ENCODE measurements around the gene YWHAG.

The YWHAG gene

DNA sequence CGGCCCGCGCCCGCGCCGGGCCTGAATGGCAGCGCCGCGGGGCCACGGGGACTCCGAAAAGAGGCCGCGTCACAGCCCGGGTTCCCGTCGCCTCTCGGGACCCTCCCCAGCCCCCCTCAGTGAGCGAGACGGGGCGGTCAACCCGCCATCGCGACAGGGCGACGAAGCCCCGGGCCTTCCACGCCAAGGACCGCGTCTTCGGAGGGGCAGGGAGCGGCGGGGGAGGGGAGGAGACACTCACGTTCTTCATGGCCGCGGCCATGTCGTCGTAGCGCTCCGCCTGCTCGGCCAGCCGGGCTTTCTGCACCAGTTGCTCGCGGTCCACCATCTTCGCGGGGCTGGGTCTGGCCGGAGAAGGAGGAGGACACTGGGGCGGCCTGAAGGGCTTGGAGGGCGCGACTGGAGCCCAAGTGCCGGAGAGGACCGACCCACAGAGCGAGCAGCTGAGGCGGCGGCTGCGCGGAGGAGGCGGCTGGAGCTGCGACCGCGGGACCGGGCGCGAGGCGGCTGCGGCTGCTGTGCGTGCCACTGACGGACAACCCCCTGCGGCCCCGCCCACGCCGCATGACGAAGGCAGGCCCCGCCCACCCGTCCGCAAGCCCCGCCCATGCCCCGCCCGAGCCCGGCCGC, at the start of gene YWHAG:
TSS of gene YWHAG (minus strand) at position 511 of the 630 bp plus-strand sequence. CDS start at position 328, 183 bp downstream.
- peak within 1 kb of the TSS; percentile 89 for H3K27ac ChIP-seq
- H2AFZ ChIP-seq (ENCODE audit: low read depth) = peak within 1 kb of the TSS; percentile 63; the same call in 1 of the 2 replicates
- peaks cover 51% of the 10 kb centered on the region for H3K79me2 ChIP-seq (ENCODE audit: insufficient read depth, low read depth)
- peaks cover 44% of the 10 kb centered on the region for H3K4me1 ChIP-seq (ENCODE audit: low read depth, poor library complexity, severe bottlenecking)
- peaks cover 36% of the 10 kb centered on the region for H4K20me1 ChIP-seq (ENCODE audit: insufficient read depth)
- peak within 1 kb of the TSS; percentile 83 for H3K4me2 ChIP-seq
- no peak for TF ChIP-seq CTCF (conservative IDR thresholded peaks at IDR 0.05; ENCODE audit: low read depth, low read length)
- H3K36me3 ChIP-seq (ENCODE audit: insufficient read depth) = peaks cover 19% of the 10 kb centered on the region; the same call in 1 of the 2 replicates
- peak within 1 kb of the TSS; percentile 95 for H3K9ac ChIP-seq
- peak within 1 kb of the TSS; percentile 13 for H3K4me3 ChIP-seq (IDR thresholded peaks at IDR 0.05; ENCODE audit: insufficient read depth, low read depth, low read length)
- no peaks in the 10 kb centered on the region for H3K27me3 ChIP-seq (ENCODE audit: insufficient read depth, low read depth)

DNA sequence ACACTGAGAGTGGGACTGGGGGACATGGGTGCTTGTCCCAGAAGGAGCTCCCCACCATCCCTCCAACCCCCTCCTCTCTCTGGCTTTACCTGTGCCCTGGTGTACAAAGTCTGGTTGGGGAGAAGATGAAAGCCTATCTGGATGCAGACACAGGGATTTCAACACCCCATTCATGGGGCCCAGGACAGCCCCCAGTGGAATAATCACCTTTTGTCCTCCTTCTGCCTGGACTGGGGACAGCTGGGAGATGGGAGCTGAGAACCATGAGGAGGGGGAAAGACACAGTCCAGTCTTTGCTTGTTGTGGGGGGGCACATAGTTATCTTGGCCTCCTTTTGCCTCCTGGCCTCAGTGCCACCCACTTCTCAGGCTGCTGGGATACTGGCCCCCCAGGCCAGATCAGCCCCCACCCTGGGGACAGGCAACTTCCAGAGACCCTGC, 49.4 kb upstream of the YWHAG start:
- peaks cover 13% of the 10 kb centered on the region for H3K4me1 ChIP-seq (ENCODE audit: low read depth, poor library complexity, severe bottlenecking)
- TF ChIP-seq CTCF (conservative IDR thresholded peaks at IDR 0.05; ENCODE audit: low read depth, low read length) = no peak
- no peak overlapping the region for H3K4me2 ChIP-seq
- H3K36me3 ChIP-seq (ENCODE audit: insufficient read depth) = no peaks in the 10 kb centered on the region
- no peaks in the 10 kb centered on the region for H3K79me2 ChIP-seq (ENCODE audit: insufficient read depth, low read depth)
- no peak overlapping the region for H3K27ac ChIP-seq
- no peak overlapping the region for H3K4me3 ChIP-seq (IDR thresholded peaks at IDR 0.05; ENCODE audit: insufficient read depth, low read depth, low read length)
- H3K27me3 ChIP-seq (ENCODE audit: insufficient read depth, low read depth) = no peaks in the 10 kb centered on the region
- no peak overlapping the region for H3K9ac ChIP-seq
- no peak overlapping the region for H2AFZ ChIP-seq (ENCODE audit: low read depth)
- no peaks in the 10 kb centered on the region for H4K20me1 ChIP-seq (ENCODE audit: insufficient read depth)

DNA sequence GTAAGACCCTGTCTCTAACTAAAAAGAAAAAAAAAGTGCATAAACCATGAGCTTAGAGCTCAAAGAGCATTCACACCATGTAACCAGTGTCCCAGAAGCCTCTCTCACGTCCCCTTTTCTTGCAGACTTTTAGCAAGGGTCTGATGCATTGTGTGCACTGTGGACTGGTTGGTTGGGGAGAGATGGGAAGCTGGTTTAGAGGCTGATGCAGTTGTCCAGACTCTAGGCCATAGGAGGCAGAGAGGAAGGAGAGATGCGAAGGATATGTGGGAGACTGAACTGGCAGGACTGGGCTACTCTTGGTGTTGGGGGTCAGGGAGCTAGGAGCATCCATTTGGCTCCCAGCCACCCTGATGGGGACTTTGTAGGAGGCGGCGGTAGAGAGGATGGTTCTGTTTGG, 48.9 kb upstream of the YWHAG start:
- Histone ChIP-seq H3K27ac (no peak overlapping the region), H3K36me3 (ENCODE audit: insufficient read depth) (no peaks in the 10 kb centered on the region), H3K27me3 (ENCODE audit: insufficient read depth, low read depth) (no peaks in the 10 kb centered on the region), H2AFZ (ENCODE audit: low read depth) (no peak overlapping the region), H3K4me2 (no peak overlapping the region), H3K4me1 (ENCODE audit: low read depth, poor library complexity, severe bottlenecking) (peaks cover 16% of the 10 kb centered on the region), H3K79me2 (ENCODE audit: insufficient read depth, low read depth) (no peaks in the 10 kb centered on the region), H3K9ac (no peak overlapping the region), H3K4me3 (IDR thresholded peaks at IDR 0.05; ENCODE audit: insufficient read depth, low read depth, low read length) (no peak overlapping the region), H4K20me1 (ENCODE audit: insufficient read depth) (no peaks in the 10 kb centered on the region)
- TF ChIP-seq CTCF (conservative IDR thresholded peaks at IDR 0.05; ENCODE audit: low read depth, low read length) = no peak

DNA sequence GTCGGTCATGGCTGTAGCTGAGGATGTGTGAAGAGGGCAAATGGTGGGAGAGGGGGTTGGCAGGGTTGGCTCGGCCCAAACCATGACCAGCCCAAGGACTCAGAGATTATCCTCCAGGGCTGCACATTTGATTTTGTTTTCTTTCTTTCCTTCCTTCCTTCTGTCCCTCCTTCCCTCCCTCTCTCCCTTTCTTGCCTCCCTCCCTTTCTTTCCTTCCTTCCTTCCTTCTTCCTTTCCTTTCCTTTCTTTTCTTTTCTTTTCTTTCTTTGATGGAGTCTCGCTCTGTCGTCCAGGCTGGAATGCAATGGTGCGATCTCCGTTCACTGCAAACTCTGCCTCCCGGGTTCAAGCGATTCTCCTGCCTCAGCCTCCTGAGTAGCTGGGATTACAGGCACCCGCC, 46.9 kb upstream of the YWHAG start:
- Histone ChIP-seq H3K4me2 (no peak overlapping the region), H3K4me1 (ENCODE audit: low read depth, poor library complexity, severe bottlenecking) (peaks cover 16% of the 10 kb centered on the region), H3K9ac (no peak overlapping the region), H3K27me3 (ENCODE audit: insufficient read depth, low read depth) (no peaks in the 10 kb centered on the region), H3K79me2 (ENCODE audit: insufficient read depth, low read depth) (no peaks in the 10 kb centered on the region), H3K4me3 (IDR thresholded peaks at IDR 0.05; ENCODE audit: insufficient read depth, low read depth, low read length) (no peak overlapping the region), H4K20me1 (ENCODE audit: insufficient read depth) (no peaks in the 10 kb centered on the region), H2AFZ (ENCODE audit: low read depth) (no peak overlapping the region), H3K36me3 (ENCODE audit: insufficient read depth) (no peaks in the 10 kb centered on the region), H3K27ac (no peak overlapping the region)
- TF ChIP-seq CTCF (conservative IDR thresholded peaks at IDR 0.05; ENCODE audit: low read depth, low read length) = no peak
